GM19240 (cell line): Measurements from ENCODE around the gene CALCB.

Source experiments
- DNase-seq: peaks from one replicate; pipeline ENCODE4 v3.0.0; 2011; ENCODE audit warnings: low spot score; ENCODE audit not compliant: insufficient read length

Gene CALCB

GRCh38 chr11:15117751-15118150, 44.4 kb downstream of the CALCB start:
- no peak for DNase-seq

- DNase-seq = no peak
Measured at GRCh38 chr11:15118431-15118830, 45.0 kb downstream of the CALCB start.

GRCh38 chr11:15119352-15119751, 46.0 kb downstream of the CALCB start:
- no peak for DNase-seq

- no peak for DNase-seq
Measured at GRCh38 chr11:15119826-15120225, 46.4 kb downstream of the CALCB start.

GRCh38 chr11:15123849-15124248, 50.5 kb downstream of the CALCB start:
- DNase-seq = no peak

- DNase-seq = no peak
Measured at GRCh38 chr11:15124528-15124927, 51.1 kb downstream of the CALCB start.

GRCh38 chr11:15127341-15127740, 53.9 kb downstream of the CALCB start:
- no peak for DNase-seq
